ENCODE results near the gene UCKL1.
"Not testable (repeated sequence)": the region's sequence is repeated elsewhere in the genome, so short reads cannot be mapped to it uniquely, and the experiment has no call there.

UCKL1 gene

DNA sequence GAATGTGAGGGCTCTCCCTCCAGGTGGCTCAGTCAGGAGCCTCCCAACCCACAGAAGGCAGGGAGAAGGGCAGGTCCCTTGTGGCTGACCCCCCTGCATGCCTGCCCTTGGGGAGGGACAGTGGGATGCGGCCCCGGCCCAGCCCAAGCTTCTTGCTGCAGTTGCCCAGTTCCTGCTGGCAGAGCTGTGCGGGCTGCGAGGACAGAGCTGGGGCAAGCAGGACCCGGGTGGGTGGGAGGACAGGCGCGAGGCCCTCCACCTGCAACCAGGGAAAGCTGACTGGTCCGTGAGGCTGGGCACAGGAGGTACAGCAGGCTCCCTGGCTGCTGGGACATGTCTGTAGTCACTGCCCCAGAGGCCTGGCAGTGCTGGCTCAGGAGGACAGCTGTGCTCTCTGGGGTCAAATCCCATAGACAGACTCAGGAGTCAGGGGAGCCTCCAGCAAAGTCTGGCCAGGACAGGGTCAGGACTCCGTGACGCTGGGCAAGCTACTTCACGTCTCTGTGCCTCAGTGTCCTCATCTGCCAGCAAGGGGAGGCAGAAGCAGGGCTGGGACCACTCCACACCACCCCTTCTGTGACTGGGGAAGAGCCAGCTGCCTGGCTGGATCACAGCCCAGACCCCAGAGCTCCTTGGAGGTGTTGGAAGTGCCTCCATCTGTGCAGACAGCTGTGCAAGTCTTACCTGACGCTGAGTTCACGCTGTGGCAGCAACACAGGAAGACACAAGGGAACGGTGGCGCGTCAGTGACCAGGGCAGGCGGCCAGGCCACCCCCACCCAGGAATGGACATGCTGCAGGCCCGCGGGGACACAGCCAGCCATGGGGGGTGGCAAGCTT is 13.0 kb downstream of the UCKL1 start:
- no peak for DNase-seq

DNA sequence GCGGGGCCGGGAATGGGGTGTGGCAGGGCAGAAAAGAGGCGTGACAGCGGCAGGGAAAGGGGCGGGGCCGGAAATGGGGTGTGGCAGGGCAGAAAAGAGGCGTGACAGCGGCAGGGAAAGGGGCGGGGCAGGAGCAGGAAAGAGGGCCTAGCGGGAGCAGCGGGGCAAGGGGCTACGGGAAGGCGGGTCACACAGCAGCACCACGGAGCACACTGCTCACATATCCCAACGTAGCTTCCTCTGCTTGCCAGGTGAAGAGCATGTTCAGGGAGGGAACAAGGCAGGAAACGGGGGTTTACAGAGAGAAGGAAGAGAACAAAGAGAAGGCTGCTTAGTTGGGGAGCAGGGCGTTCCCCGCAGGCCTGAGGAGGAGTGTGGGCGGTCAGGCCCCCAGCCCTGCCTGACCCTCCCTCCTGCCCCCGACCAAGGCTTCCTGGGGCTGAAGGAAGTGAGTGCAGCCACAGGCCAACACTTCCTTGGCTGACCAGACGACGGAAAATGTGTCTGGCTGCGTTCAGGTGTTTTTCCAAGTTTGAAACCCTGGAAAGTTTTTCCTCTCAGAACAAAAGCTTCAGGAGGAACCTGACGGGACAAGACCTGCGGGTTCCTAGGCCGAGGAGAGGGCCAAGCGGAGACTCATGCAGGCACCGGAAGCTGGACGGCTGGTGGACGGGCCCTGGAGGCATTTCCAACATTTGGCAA is 13.8 kb downstream of the UCKL1 start:
- DNase-seq, result no peak

DNA sequence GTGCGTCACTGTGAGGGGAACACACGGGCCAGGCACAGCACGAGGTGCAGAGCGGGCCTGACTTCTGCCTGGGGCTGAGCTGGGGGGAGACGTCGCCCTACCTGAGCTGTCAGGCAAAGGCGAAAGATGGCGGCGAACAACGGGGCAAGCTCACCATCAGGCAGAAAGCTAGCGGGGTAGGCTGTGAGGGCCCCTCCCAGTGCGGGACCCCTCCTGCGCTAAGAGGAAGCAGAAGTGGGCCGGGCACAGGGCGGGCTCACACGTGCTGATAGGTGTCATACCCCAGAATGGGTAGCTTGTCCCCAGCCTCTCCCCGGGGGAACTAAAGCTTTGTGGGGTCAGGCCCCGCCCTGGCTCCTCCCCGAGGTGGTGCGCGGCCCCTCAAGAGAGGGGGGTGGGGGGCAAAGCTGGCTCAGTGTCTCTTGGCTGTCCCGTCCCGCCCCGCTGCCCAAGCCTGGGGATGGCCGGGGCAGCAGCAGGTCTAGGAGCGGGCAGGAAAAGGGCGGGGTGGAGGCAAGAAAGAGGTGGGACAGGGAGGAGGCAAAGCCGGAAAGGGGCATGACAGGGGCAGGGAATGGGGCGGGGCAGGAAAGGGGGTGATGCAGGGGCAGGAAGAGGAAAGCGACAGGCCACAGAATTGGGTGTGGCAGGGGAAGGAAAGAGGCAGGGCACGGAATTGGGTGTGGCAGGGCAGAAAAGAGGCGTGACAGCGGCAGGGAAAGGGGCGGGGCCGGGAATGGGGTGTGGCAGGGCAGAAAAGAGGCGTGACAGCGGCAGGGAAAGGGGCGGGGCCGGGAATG is 14.7 kb downstream of the UCKL1 start:
- no peak for DNase-seq

DNA sequence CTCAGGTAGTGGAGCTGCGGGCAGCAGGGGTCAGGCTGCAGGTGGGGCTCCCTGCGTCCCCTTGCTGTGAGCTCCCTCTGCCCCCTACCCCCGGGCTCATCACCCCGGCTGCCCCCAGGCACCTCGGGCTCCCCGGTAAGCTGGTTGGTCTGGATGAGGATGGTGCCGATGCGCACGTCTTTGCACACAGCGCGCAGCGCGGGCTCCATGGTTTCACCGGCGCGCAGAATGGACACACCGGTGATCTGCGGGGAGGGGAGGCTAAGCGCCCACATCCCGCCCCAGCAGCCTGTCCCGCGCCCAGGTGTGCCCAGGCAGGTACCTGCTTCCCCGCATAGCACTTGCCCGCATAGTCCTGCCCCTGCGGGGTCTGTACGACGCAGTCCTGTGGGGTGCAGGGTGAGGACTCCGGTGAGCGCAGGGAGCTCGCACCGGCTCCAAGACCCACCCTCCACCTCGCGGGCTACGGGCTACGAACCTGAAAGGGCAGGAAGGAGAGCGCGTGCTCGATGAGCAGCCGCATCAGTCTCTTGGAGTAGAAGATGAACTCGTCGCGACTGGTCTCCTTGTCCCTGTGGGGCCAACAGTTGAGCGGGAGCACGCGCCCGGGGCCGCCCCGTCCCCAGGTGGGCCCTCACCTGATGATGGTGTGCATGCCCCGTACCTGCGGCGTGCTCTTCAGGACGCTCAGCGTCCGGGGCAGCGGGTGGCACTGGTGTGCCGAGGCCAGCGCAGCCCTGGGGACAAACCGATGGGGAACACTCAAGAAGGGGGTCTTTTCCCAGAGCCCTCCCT is 15.5 kb downstream of the UCKL1 start:
- DNase-seq, result no peak

DNA sequence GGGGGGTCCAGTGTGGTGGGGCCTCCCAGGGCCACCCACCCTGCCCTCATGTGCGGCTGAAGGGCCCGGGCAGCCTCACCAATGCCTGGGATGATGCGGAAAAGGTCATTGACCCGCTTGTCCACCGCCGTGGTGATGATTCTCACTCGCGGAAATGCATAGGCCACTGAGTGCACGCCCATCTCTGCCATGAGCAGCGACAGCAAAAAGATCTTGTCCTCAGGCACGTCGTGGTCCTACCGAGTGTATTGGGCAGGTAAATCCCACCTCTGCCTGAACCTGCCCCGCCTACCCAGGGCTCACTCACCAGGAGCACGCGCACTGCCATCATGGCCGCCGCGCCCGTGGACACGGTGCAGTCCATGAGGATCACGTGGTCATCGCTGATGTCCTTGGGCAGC is 16.1 kb downstream of the UCKL1 start:
- DNase-seq, result no peak

DNA sequence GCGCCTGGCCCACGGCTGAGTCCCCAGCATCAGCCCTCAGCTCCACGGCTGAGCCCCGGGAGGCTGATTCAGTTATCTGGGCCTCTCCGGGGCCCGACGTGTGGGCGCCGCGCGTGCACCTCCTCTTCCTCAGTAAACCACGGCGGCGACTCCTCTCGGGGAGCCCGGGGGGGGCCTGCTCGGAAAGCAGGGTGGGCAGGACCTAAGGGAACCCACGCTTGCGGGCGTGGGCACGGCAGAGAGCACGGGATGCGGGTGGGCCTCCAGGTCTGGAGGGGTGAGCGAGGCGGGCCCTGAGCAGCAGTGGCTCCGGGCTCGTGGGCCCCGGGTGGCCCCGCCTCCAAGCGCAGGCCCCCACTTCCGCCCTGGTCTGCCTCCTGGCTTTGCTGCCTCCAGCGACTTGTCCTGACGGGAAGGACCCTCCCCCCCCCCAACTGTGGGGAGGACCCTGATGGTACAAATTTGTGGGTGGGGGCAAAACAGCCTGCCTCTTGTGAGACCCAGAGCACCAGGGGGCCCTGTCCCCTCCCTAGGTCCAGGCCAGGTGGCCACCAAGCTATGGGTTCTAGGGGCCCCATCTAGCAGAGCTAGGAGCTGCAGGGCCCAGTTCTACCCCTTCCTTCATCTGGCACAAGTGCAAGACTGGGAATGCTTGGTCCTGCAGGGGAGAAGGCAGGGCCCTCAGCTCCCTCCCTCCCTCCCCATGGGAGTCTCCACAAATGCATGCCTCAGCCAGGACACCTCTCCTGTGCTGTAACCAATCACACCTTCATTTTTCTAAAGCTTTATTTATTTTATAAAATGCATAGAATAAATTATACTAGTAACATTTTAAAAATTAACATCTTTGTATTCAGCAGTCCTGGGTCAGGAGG is 16.9 kb downstream of the UCKL1 start:
- no peak for DNase-seq

DNA sequence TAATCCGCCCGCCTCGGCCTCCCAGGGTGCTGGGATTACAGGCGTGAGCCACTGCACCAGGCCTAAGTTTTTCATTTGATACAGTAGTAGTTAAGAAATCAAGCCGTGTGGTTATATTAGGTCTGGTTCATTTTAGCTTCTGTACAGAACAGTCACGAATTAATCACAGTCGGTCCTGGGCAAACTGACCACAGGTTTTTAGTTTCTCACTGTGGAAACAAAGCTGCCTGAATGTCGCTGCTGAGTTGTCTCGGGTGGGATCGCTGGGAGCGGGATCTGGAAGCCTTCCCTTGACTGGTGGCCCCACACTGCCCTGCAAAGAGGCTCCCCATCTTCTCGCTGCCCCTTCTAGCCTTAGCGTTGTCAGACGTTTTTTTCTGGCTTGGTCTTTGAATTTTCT is 18.6 kb downstream of the UCKL1 start:
- DNase-seq, result no peak

DNA sequence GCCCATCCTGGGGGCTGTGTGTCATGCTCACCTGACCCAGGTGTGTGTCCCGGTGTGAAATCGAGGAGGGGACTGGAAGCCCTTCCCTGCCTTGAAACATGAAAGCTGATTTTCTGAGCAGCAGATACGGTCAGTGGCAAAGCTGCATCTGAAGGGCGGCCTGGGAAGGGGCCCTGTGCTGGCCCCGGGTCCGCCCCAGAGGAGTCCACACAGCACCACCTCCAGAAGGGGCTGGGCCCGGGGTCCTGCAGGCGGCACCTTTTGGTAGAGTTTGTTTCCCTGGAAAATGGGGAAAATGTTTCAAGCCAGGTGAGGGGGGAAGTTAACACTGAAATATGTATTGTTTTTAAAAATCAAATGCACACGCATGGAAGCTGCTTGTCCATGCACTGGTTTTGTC is 20.8 kb downstream of the UCKL1 start:
- DNase-seq, result no peak

DNA sequence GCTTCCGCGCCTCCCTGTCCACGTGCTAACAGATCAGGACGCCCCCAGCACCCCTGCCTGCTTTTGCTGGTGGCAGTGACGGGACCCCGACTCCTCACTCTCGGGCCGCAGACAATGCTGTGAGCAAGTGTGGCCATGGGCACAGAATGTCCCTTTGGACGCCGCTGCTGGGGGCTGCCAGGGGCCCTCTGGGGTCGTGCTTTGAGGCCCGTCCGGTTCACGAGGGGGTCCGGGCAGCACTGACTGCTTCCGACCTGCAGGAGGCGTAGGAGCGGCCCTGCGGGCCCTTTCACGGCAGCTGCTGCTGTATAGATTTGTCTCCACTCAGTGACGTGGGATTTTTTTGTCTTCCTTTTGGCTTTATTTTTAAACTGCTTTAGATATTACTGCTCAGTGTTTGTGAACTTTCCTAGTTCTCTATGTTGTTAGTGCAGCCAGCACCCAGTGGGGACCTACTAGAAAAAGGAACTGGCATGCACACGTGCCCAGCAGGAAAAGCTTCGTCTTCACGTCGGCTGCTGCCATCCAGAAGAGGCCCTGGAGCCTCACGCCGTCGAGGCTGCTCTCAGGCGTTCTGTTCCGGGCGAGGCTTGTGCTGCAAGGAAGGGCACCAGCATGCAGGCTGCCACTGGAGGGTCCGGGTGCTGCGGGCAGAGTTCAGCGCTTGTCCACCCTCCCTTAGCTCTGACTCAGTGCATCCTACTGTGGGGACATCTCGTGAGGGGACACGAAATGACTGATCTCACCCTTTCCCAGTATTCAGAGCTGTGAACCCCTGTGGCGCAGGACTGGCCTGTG is 21.7 kb downstream of the UCKL1 start:
- DNase-seq, result peak; percentile 7

DNA sequence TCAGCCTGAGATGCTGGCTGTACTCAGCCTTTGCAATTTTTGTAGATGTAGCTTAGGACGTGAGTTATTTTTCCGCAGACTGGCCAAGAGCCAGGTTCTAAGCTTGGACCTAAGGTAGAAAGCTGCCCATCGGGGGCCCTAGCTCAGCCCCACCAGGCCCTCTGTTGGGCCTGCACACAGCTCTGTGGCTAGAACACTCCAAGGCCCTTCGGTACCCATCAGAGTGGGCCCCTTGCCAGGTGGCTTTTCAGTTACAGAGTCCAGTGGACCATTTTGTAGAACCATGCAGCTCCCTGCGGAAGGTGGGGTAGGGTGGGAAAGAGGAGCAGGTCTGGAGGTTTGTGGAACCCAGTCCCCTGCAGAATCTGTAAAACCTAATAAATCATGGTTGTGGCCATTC is 22.6 kb downstream of the UCKL1 start:
- DNase-seq, result no peak

DNA sequence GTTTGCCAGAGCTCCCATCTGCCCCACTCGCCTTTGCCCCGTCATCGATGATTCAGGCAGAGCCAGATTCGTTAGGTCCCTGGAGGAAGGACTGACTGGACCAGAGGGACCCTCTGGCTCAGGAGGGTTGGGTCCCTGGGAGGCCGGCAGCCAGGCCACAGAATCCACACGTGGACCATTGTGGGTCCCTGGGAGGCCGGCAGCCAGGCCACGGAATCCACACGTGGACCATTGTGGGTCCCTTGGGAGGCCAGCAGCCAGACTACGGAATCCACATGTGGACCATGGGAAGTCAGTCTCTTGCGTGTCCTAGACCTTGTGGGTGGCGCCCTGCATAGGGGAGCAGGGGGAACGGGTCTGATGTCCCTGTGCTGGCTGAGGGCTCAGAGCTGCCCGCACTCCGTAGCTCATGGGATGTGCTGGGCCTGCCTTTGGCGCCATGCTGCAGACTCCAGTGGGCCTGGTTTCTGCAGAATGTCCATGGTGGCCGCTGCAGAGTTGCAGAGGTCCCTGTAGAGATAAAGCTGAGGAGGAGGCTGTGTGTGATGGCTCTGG is 23.5 kb downstream of the UCKL1 start:
- DNase-seq, result no peak

DNA sequence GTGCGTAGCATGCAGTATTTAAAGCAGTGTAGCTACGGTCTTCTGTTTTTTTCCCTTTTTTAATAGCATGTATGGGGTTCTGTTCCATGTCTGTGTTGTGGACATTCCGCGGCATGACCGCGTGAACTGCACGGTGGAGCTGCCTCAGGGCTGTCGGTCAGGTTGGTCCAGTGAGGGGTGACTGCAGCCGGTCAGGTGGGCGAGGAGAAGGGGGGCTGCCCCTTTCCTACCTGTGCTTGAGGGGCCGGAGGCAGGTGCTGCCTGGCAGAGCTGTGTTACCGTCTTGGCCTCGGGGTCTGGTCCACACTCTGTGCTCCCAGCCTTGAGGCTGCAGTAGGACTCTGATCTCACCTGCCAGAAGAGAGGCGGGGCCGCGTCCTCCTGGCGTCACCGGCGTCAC is 24.5 kb downstream of the UCKL1 start:
- no peak for DNase-seq

DNA sequence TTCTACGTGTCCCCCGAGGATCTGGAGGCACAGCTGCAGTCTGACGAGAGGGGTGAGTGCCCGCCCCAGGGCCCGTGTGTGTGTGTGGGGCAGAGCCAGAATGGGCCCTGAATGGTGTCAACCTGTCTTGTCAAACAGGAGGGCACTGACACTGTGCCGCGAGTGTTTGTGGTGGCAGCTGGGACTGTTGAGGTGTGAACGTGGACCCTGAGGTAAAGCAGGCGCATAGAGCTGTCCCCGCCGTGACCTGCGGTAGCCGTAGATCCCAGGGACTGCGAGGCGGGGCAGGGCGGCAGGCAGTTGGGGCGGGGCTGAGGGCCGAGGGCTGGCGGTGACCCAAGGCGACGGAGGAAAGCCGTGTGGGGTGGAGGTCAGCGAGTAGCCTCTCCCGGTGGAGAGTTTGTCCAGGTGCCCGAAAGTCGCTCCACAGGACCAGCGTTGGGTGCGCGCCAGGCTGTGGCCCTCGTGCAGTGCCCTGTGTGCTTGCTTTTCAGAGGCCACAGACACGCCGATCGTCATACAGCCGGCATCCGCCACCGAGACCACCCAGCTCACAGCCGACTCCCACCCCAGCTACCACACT is 25.2 kb downstream of the UCKL1 start:
- no peak for DNase-seq

DNA sequence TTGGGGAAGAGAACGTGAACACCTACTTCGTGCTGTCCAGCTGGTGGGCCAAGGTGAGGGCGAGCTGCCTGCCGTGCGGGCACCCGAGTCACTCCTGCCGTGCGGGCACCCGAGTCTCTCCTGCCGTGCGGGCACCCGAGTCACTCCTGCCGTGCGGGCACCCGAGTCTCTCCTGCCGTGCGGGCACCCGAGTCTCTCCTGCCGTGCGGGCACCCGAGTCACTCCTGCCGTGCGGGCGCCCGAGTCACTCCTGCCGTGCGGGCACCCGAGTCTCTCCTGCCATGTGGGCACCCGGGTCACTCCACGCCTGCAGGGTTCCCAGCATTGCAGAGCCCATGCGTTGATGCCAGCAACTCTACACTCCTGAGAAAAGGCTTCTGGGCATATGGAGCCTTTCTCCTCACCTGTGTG is 26.7 kb downstream of the UCKL1 start:
- not testable (repeated sequence) for DNase-seq

DNA sequence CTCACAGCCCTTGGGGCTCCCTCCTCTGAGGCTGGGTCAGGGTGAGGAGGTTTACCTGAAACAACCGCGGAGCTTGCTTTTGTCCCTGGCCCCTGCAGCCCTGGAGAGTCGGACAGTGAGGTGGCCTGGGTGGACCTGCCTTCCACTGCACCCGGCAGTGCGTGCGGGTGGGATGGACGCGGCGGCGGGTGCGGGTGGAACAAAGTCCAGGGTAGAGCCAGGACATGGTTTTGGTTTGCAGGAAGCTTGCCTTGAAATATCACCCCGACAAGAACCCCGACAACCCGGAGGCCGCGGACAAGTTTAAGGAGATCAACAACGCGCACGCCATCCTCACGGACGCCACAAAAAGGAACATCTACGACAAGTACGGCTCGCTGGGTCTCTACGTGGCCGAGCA is 27.1 kb downstream of the UCKL1 start:
- no peak for DNase-seq

DNA sequence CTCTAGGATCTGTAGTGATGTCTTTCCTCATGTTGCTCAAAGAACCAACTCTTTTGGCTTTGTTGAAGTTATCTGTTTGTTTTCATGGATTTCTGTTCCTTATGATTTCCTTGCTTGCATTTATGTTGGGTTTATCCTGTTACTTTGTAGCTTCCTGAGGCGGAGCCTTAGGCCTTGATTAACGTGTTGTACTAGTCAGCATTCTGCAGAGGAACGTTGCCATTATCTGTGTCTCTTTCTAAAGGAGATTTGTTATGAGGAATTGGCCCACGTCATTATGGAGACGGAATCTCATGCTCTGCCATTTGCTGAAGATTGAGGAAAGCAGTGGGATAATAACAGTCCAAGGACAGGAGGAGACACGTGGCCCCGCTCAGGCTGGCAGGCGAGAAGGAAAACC is 29.9 kb downstream of the UCKL1 start:
- DNase-seq, result no peak

DNA sequence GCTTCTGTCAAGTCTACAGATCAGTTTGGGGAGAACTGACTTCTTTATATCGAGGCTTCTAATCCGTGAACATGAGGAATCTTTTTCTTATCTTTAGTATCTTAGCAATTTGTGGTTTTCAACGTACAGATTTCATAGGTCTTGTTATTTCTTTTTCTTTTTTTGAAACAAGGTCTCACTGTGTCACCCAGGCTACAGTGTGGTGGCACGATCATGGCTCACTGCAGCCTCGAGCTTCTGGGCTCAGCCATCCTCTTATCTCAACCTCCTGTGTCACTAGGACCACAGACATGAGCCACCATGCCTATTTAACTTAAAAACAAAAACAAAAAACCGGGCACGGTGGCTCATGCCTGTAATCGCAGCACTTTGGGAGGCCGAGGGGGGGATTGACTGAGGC is 32.0 kb downstream of the UCKL1 start:
- DNase-seq, result no peak

DNA sequence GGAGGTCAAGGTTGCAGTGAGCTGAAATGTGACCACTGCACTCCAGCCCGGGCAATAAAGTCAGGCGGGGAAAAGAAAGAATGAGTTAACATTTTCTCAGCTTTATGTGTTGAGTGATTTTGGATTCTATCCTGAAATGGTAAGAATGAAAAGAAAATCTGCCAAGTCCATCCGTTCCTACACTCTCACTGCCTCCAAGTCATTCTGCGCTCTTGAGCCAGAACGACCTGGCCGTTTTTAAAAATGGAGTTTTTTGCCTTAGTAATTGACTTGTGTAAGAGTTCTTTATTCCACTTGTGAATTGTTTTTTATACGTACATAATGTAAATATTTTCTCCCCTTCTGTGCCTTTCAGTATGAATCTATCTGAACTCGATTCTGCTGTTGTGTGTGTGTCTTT is 32.6 kb downstream of the UCKL1 start:
- no peak for DNase-seq

DNA sequence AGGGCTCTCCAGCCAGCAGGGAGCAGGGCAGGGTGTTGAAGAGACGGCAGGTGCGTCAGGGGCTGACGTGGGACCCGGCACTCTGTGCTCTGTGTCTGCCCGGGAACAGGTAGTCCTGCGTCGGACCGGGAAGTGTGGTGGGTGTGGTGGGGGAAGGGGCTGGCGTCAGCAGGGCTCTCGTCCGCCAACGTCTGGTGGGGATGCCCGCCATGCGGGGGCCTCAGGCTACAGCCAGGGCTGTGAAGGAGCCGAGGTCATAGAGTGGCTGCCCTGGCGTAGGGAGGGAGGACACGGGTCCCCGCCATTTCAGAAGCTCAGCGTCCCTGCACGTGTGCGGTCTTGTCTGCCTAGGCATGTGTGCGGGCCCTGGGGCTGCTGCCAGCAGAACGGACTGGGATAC is 36.0 kb downstream of the UCKL1 start:
- DNase-seq, result no peak

DNA sequence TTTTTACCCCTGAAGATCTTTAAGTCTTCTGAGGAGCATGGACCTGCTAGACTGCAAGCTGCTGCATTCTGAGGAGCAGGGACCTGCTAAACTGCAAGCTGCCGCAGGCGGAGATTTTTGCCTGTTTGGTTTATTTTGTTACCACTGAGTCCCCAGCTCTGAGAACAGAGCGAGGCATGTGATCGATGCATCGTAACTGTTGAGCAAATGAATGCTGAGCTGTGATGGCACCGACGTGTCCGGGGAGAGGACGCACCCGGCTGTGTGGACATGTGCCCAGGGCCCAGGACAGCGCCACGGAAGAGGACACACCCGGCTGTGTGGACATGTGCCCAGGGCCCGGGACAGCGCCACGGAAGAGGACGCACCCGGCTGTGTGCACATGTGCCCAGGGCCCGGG is 37.1 kb downstream of the UCKL1 start:
- no peak for DNase-seq

Measured in retina (tissue), 1 donor.